ENCODE data around the gene EIF2S1. TPM values are rescaled to one million over a fixed set of nuclear protein-coding genes. Genes with fewer than 3 reads are reported as not detected.
A peak's percentile ranks its signal among the peaks of the same experiment; 100 is the strongest.

The EIF2S1 gene
- total and polyA plus RNA-seq, 5 experiments from 2014 or later, result 50.3 to 131 (median 107) TPM

DNA sequence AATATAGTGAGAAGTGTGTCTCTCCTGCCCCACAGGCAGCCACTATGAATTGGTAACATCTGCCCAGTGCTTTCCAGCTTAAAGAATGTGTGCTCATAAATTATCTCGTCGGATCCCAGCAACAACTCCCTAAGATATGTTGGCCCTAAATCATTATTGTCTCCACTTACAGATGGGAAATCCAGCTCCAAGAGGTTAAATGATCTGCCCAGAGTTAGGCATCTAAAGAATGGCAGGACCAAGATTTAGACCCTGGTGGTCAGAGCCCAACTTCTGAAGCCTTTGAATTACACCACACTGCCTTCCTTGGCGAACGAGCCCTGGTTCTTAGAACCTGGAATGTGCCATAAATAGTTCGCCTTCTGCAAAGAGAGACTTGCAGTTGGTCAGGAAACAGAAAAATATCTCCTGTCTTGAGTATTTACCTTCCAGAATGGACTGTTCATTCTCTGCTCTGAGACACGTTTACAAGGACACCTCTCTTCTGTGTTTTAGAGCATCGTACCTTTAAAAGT is 72.0 kb downstream of the EIF2S1 start:
- H3K9me3 Mint-ChIP-seq, result no peaks in the 10 kb centered on the region
- peaks cover 0 to 2% (median under 1%) of the 10 kb centered on the region in 5 donors for H3K27me3 Mint-ChIP-seq
- H3K4me3 Mint-ChIP-seq, result no peak overlapping the region
- peaks cover 0 to 2% (median under 1%) of the 10 kb centered on the region in 4 donors for H3K4me1 Mint-ChIP-seq
- DNase-seq (no peak), ATAC-seq (no peak)
- H3K36me3 Mint-ChIP-seq, result no peaks in the 10 kb centered on the region
- no peak overlapping the region for H3K27ac Mint-ChIP-seq
- POLR2A ChIA-PET, result no interaction called here

DNA sequence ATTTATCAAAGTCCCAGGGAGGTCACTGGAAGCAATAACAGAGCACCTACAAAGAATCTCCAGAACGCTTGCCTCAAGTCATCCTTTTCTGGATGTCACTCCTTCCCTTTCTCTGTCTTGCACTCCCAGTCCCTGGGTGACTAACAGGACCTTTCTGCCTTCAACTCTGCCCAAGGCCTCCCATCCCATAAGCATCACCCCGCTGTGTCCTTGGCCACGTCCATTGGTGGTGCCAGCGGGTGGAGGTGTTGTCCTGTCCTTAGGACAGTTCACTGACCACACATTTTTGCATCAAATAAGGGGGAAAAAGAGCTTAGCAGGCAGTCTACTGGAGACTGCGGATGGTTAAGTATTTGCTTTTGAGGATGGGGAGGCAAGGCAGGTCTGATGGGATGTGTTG is 75.5 kb downstream of the EIF2S1 start:
- Mint-ChIP-seq H3K27me3 (peaks cover 0 to 4% (median 0%) of the 10 kb centered on the region in 5 donors), H3K27ac (peak overlapping the region in 1 of 10 donors; percentile 52), H3K4me3 (no peak overlapping the region), H3K9me3 (no peaks in the 10 kb centered on the region), H3K4me1 (peaks cover 0 to 1% (median 0%) of the 10 kb centered on the region in 4 donors), H3K36me3 (no peaks in the 10 kb centered on the region)
- ATAC-seq (no peak), DNase-seq (no peak)
- POLR2A ChIA-PET, result no interaction called here

Other genes with a start within 250 kb of the EIF2S1 start
- not detected for gene GARIN2, start 170.9 kb upstream of the EIF2S1 start, total RNA-seq
- gene GARIN2, start 170.9 kb upstream of the EIF2S1 start, polyA plus RNA-seq, result under 1 TPM in 1 of 3 donors, not detected in 2; 0.13 TPM
- gene PALS1, start 118.9 kb upstream of the EIF2S1 start, total RNA-seq, result 10 to 100 TPM; 20.9 to 21.2 TPM
- 1 to 10 TPM; 2.4 to 3.0 (median 2.9) TPM for gene PALS1, start 118.9 kb upstream of the EIF2S1 start, polyA plus RNA-seq
- 10 to 100 TPM; 20.6 to 25.0 TPM for gene ATP6V1D, start 524 bp upstream of the EIF2S1 start, total RNA-seq
- 10 to 100 TPM; 32.8 to 44.5 (median 42.3) TPM for gene ATP6V1D, start 524 bp upstream of the EIF2S1 start, polyA plus RNA-seq
- gene PLEK2, start 51.8 kb downstream of the EIF2S1 start, total RNA-seq, result 1 to 10 TPM; 1.3 to 3.2 TPM
- gene PLEK2, start 51.8 kb downstream of the EIF2S1 start, polyA plus RNA-seq, result 1 to 10 TPM in 1 of 3 donors, under 1 TPM in 2; 0.53 to 1.2 (median 0.79) TPM
- gene TMEM229B, start 128.4 kb downstream of the EIF2S1 start, total RNA-seq, result 10 to 100 TPM; 22.5 to 25.6 TPM
- 10 to 100 TPM; 17.2 to 27.5 (median 17.3) TPM for gene TMEM229B, start 128.4 kb downstream of the EIF2S1 start, polyA plus RNA-seq
- 1 to 10 TPM; 1.0 to 1.4 TPM for gene PLEKHH1, start 173.0 kb downstream of the EIF2S1 start, total RNA-seq
- gene PLEKHH1, start 173.0 kb downstream of the EIF2S1 start, polyA plus RNA-seq, result under 1 TPM in 2 of 3 donors, not detected in 1; 0.06 to 0.07 TPM
- gene PIGH, start 239.9 kb downstream of the EIF2S1 start, total RNA-seq, result 10 to 100 TPM; 32.1 to 37.5 TPM
- gene PIGH, start 239.9 kb downstream of the EIF2S1 start, polyA plus RNA-seq, result 10 to 100 TPM; 24.6 to 44.5 (median 35.3) TPM

Measured in naive thymus-derived CD8-positive, alpha-beta T cell (primary cell).